ENCODE data around the gene ADCY9.

The ADCY9 gene

DNA sequence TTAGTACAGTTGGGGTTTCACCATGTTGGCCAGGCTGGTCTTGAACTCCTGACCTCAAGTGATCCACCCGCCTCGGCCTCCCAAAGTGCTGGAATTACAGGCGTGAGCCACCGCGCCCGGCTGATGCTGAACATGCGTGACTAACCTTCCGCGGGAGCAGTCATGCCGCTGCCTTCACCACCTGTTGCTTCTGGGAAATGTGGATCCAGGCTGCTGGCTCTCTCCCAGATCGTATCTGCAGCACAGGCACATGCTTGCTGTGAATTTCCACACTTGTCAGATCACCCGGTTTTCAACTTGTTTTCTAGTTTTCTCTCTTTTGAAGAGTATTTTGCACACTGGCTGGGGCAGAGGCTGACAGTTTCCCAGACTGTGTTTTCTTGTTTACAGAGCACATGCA is 97.9 kb downstream of the ADCY9 start (continued):
- TF ChIP-seq ZBTB26 (tag by site-specific recombination; optimal IDR thresholded peaks at IDR 0.05) = no peak
- no peak for TF ChIP-seq ZNF707 (tag by site-specific recombination; IDR thresholded peaks at IDR 0.05)
- TF ChIP-seq ZFP69B (tag by site-specific recombination; IDR thresholded peaks at IDR 0.05) = no peak
- no peak for TF ChIP-seq ZNF157 (tag by site-specific recombination; IDR thresholded peaks at IDR 0.05)
- TF ChIP-seq, protein P1, sequence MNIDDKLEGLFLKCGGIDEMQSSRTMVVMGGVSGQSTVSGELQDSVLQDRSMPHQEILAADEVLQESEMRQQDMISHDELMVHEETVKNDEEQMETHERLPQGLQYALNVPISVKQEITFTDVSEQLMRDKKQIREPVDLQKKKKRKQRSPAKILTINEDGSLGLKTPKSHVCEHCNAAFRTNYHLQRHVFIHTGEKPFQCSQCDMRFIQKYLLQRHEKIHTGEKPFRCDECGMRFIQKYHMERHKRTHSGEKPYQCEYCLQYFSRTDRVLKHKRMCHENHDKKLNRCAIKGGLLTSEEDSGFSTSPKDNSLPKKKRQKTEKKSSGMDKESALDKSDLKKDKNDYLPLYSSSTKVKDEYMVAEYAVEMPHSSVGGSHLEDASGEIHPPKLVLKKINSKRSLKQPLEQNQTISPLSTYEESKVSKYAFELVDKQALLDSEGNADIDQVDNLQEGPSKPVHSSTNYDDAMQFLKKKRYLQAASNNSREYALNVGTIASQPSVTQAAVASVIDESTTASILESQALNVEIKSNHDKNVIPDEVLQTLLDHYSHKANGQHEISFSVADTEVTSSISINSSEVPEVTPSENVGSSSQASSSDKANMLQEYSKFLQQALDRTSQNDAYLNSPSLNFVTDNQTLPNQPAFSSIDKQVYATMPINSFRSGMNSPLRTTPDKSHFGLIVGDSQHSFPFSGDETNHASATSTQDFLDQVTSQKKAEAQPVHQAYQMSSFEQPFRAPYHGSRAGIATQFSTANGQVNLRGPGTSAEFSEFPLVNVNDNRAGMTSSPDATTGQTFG (tag by site-specific recombination; IDR thresholded peaks at IDR 0.05; ENCODE audit: borderline replicate concordance) = no peak
- TF ChIP-seq SCRT1 (tag by site-specific recombination; IDR thresholded peaks at IDR 0.05; ENCODE audit: borderline replicate concordance) = peak; percentile 97
- TF ChIP-seq ZNF335 (tag by site-specific recombination; conservative IDR thresholded peaks at IDR 0.05) = no peak
- no peak for TF ChIP-seq MZF1 (tag by site-specific recombination; IDR thresholded peaks at IDR 0.05; ENCODE audit: borderline replicate concordance)
- peak; percentile 98 for TF ChIP-seq SCRT2 (tag by site-specific recombination; IDR thresholded peaks at IDR 0.05)
- TF ChIP-seq, protein P2, sequence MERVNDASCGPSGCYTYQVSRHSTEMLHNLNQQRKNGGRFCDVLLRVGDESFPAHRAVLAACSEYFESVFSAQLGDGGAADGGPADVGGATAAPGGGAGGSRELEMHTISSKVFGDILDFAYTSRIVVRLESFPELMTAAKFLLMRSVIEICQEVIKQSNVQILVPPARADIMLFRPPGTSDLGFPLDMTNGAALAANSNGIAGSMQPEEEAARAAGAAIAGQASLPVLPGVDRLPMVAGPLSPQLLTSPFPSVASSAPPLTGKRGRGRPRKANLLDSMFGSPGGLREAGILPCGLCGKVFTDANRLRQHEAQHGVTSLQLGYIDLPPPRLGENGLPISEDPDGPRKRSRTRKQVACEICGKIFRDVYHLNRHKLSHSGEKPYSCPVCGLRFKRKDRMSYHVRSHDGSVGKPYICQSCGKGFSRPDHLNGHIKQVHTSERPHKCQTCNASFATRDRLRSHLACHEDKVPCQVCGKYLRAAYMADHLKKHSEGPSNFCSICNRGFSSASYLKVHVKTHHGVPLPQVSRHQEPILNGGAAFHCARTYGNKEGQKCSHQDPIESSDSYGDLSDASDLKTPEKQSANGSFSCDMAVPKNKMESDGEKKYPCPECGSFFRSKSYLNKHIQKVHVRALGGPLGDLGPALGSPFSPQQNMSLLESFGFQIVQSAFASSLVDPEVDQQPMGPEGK (tag by site-specific recombination; IDR thresholded peaks at IDR 0.05) = no peak
- TF ChIP-seq ZBTB49 (tag by site-specific recombination; IDR thresholded peaks at IDR 0.05; ENCODE audit: low read depth) = no peak
- TF ChIP-seq KLF1 (tag by site-specific recombination; IDR thresholded peaks at IDR 0.05) = no peak

DNA sequence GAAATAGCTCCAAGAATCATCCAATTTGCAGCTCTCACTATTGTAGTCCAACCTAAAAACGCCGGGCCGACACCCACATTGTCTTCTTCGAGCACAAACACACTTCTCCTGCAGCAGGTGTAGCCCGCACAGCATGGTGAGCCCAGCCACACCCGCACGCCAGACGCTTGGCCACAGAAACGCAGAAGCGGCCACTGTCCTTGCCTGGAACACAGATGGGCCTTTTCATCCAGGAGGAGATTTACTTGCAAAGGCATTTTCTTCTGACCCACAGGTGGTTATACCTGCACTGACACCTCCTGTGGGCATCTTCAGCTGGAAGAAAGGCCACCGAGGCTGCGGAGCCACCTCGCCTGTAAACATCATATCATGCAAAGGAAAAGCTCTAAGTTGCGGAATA is 98.4 kb downstream of the ADCY9 start:
- Histone ChIP-seq H3K4me3 (ENCODE audit: low read depth, low read length) (no peak overlapping the region), H3K36me3 (ENCODE audit: control insufficient read depth in 2 of 2, insufficient read depth in 1 of 2, low read length in 2 of 2) (no peaks in the 10 kb centered on the region), H3K4me1 (ENCODE audit: control insufficient read depth, insufficient read depth, low read length) (peaks cover 3% of the 10 kb centered on the region; the same call in 1 of the 2 replicates), H3K27ac (ENCODE audit: extremely low read depth, low read depth, low read length) (no peak overlapping the region), H3K9me3 (ENCODE audit: control insufficient read depth, insufficient read depth, low read depth, low read length) (no peaks in the 10 kb centered on the region)
- TF ChIP-seq ZNF677 (tag by site-specific recombination; IDR thresholded peaks at IDR 0.05) (no peak), ZNF174 (tag by site-specific recombination; IDR thresholded peaks at IDR 0.05) (no peak), ZNF202 (tag by site-specific recombination; IDR thresholded peaks at IDR 0.05; ENCODE audit: borderline replicate concordance) (no peak), ZNF660 (tag by site-specific recombination; IDR thresholded peaks at IDR 0.05) (no peak), ZNF140 (tag by site-specific recombination; IDR thresholded peaks at IDR 0.05) (no peak), SP2 (tag by site-specific recombination; IDR thresholded peaks at IDR 0.05) (no peak), GLI2 (tag by site-specific recombination; IDR thresholded peaks at IDR 0.05; ENCODE audit: borderline replicate concordance, low read depth) (no peak), ZNF48 (tag by site-specific recombination; IDR thresholded peaks at IDR 0.05) (no peak), ZNF433 (tag by site-specific recombination; IDR thresholded peaks at IDR 0.05; ENCODE audit: low read depth) (no peak), ZNF747 (tag by site-specific recombination; IDR thresholded peaks at IDR 0.05) (no peak)
- POLR2A ChIA-PET = no interaction called here
- CTCF ChIA-PET = no interaction called here
